ENCODE data around the gene STPG4.
"Not testable (repeated sequence)": the region's sequence is repeated elsewhere in the genome, so short reads cannot be mapped to it uniquely, and the experiment has no call there.

The STPG4 gene

GRCh38 chr2:47124740-47125139, 30.4 kb downstream of the STPG4 start:
- DNase-seq, result not testable (repeated sequence)

GRCh38 chr2:47120424-47120823, 34.7 kb downstream of the STPG4 start:
- DNase-seq, result not testable (repeated sequence)

- DNase-seq, result peak; percentile 94
Observed at GRCh38 chr2:47119001-47119400, 36.1 kb downstream of the STPG4 start.

- DNase-seq, result no peak
Observed at GRCh38 chr2:47118581-47118980, 36.5 kb downstream of the STPG4 start.

GRCh38 chr2:47112665-47113435, 42.3 kb downstream of the STPG4 start:
- DNase-seq, result no peak

- no peak for DNase-seq
Observed at GRCh38 chr2:47109680-47110079, 45.4 kb downstream of the STPG4 start.

- DNase-seq, result peak; percentile 36
Observed at GRCh38 chr2:47109007-47109375, 46.1 kb downstream of the STPG4 start.

- DNase-seq, result peak; percentile 47
Observed at GRCh38 chr2:47108267-47109006, 46.7 kb downstream of the STPG4 start.

GRCh38 chr2:47107201-47107600, 47.9 kb downstream of the STPG4 start:
- DNase-seq, result not testable (repeated sequence)

GRCh38 chr2:47106231-47106630, 48.9 kb downstream of the STPG4 start:
- DNase-seq, result not testable (repeated sequence)

GRCh38 chr2:47099712-47100111, 55.4 kb downstream of the STPG4 start:
- not testable (repeated sequence) for DNase-seq

GRCh38 chr2:47098953-47099352, 56.2 kb downstream of the STPG4 start:
- no peak for DNase-seq

- no peak for DNase-seq
Observed at GRCh38 chr2:47097563-47097962, 57.5 kb downstream of the STPG4 start.

GRCh38 chr2:47096451-47096850, 58.7 kb downstream of the STPG4 start:
- no peak for DNase-seq

- no peak for DNase-seq
Observed at GRCh38 chr2:47095349-47096020, 59.6 kb downstream of the STPG4 start.

GRCh38 chr2:47094511-47095142, 60.5 kb downstream of the STPG4 start:
- DNase-seq, result peak; percentile 58

GRCh38 chr2:47093626-47094025, 61.5 kb downstream of the STPG4 start:
- peak; percentile 46 for DNase-seq

- DNase-seq, result no peak
Observed at GRCh38 chr2:47092465-47092864, 62.6 kb downstream of the STPG4 start.

- peak; percentile 83 for DNase-seq
Observed at GRCh38 chr2:47091118-47091517, 64.0 kb downstream of the STPG4 start.

GRCh38 chr2:47089083-47089464, 66.0 kb downstream of the STPG4 start:
- peak; percentile 60 for DNase-seq

- DNase-seq, result peak; percentile 48
Observed at GRCh38 chr2:47088371-47089082, 66.6 kb downstream of the STPG4 start.

- no peak for DNase-seq
Observed at GRCh38 chr2:47087051-47087450, 68.1 kb downstream of the STPG4 start.

- no peak for DNase-seq
Observed at GRCh38 chr2:47086571-47086970, 68.5 kb downstream of the STPG4 start.
